MM.1S (cell line): ENCODE data around the gene GFI1B.
"Not testable (repeated sequence)": the region's sequence is repeated elsewhere in the genome, so short reads cannot be mapped to it uniquely, and the experiment has no call there.

Source experiments
- DNase-seq: peaks from one replicate; pipeline ENCODE4 v3.0.0-alpha.2; 2015
- H2AFZ ChIP-seq: fragments of 300-600 bp; sonication (generic); 2 replicates; pipeline ENCODE4 v1.6.0; 2016; ENCODE audit warnings: antibody characterized with exemption, low read length
- H3F3A ChIP-seq: fragments of 300-600 bp; sonication (generic); 2 replicates; pipeline ENCODE4 v1.6.1; 2016; ENCODE audit warnings: mild to moderate bottlenecking, antibody characterized with exemption, low read length, moderate library complexity, mixed read lengths; ENCODE audit not compliant: insufficient read depth
- H3K27ac ChIP-seq: fragments of 300-600 bp; sonication (generic); 2 replicates; pipeline ENCODE4 v1.5.1; 2016; ENCODE audit warnings: mild to moderate bottlenecking, low read length
- H3K27me3 ChIP-seq: fragments of 300-600 bp; sonication (generic); replicated peaks from 2 replicates; pipeline ENCODE4 v1.6.0; 2016; ENCODE audit warnings: low read length; ENCODE audit not compliant: insufficient read depth
- H3K36me3 ChIP-seq: fragments of 300-600 bp; sonication (generic); replicated peaks from 2 replicates; pipeline ENCODE4 v1.6.1; 2016; ENCODE audit warnings: mild to moderate bottlenecking, low read length, mixed read lengths; ENCODE audit not compliant: insufficient read depth
- H3K4me1 ChIP-seq: fragments of 300-600 bp; sonication (generic); 2 replicates; pipeline ENCODE4 v1.6.1; 2016; ENCODE audit warnings: low read length, mixed read lengths
- H3K4me2 ChIP-seq: fragments of 300-600 bp; sonication (generic); 2 replicates; pipeline ENCODE4 v1.6.0; 2016; ENCODE audit warnings: low read depth, low read length
- H3K4me3 ChIP-seq: fragments of 300-600 bp; sonication (generic); 2 replicates; pipeline ENCODE4 v1.5.1; 2016; ENCODE audit warnings: low read length, mixed read lengths
- H3K79me2 ChIP-seq: fragments of 300-600 bp; sonication (generic); 2 replicates; pipeline ENCODE4 v1.6.1; 2016; ENCODE audit warnings: mixed run types, low read length, mixed read lengths
- H3K9ac ChIP-seq: fragments of 300-600 bp; sonication (generic); 2 replicates; pipeline ENCODE4 v1.6.1; 2016; ENCODE audit warnings: low read length, mixed read lengths
- H3K9me2 ChIP-seq: fragments of 300-600 bp; sonication (generic); replicated peaks from 2 replicates; pipeline ENCODE4 v1.6.1; 2016; ENCODE audit warnings: mild to moderate bottlenecking, low read length, mixed read lengths; ENCODE audit not compliant: insufficient read depth
- H3K9me3 ChIP-seq: fragments of 300-600 bp; sonication (generic); replicated peaks from 2 replicates; pipeline ENCODE4 v1.6.1; 2016; ENCODE audit warnings: mild to moderate bottlenecking, low read length, mixed read lengths; ENCODE audit not compliant: insufficient read depth
- H4K20me1 ChIP-seq: fragments of 300-600 bp; sonication (generic); 2 replicates; pipeline ENCODE4 v1.6.1; 2016; ENCODE audit warnings: mild to moderate bottlenecking, low read length, moderate library complexity, mixed read lengths; ENCODE audit not compliant: insufficient read depth
- EZH2 ChIP-seq: fragments of 300-600 bp; sonication (generic); optimal IDR thresholded peaks from 2 replicates; pipeline ENCODE3; 2017; ENCODE audit warnings: low read depth, mild to moderate bottlenecking, antibody characterized with exemption, low read length, mixed read lengths
- EZH2phosphoT487 ChIP-seq: fragments of 300-600 bp; sonication (generic); IDR thresholded peaks from 2 replicates; pipeline ENCODE4 v1.6.1; 2018; ENCODE audit warnings: antibody characterized with exemption, low read length
- TF ChIP-seq, protein P1 (sequence below): fragments of 300-600 bp; sonication (generic); IDR thresholded peaks from 2 replicates; pipeline ENCODE4 v1.5.1; 2016; ENCODE audit warnings: antibody characterized with exemption, low read length, mixed read lengths

The GFI1B gene

DNA sequence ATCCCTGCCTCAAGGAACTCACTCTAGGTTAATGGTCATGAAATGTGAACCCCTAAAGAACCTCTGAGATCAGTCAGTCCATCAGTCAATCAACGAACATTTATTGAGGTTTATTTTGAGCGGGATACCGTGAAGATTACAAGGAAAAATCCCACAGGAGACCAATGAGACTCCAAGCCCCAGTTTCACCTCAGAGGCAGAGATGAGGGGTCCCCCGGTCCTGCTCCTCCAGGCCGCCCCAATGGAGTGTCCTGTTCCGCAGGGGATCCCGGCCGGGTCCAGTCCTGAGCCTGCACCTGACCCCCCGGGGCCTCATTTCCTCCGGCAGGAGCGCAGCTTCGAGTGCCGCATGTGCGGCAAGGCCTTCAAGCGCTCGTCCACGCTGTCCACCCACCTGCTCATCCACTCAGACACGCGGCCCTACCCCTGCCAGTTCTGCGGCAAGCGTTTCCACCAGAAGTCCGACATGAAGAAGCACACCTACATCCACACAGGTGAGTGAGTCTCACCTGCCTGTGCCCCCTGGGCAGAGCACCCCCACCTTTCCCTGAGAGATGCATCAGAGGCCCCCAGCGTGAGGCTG is 11.0 kb downstream of the GFI1B start:
- no peaks in the 10 kb centered on the region for H3K79me2 ChIP-seq
- H3K4me3 ChIP-seq, result no peak overlapping the region
- no peaks in the 10 kb centered on the region for H3K36me3 ChIP-seq
- H3K27ac ChIP-seq, result no peak overlapping the region
- TF ChIP-seq, protein P1, sequence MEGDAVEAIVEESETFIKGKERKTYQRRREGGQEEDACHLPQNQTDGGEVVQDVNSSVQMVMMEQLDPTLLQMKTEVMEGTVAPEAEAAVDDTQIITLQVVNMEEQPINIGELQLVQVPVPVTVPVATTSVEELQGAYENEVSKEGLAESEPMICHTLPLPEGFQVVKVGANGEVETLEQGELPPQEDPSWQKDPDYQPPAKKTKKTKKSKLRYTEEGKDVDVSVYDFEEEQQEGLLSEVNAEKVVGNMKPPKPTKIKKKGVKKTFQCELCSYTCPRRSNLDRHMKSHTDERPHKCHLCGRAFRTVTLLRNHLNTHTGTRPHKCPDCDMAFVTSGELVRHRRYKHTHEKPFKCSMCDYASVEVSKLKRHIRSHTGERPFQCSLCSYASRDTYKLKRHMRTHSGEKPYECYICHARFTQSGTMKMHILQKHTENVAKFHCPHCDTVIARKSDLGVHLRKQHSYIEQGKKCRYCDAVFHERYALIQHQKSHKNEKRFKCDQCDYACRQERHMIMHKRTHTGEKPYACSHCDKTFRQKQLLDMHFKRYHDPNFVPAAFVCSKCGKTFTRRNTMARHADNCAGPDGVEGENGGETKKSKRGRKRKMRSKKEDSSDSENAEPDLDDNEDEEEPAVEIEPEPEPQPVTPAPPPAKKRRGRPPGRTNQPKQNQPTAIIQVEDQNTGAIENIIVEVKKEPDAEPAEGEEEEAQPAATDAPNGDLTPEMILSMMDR, result no peak
- TF ChIP-seq EZH2 (no peak), EZH2phosphoT487 (no peak)
- H3K9ac ChIP-seq, result no peak overlapping the region
- no peaks in the 10 kb centered on the region for H3K9me2 ChIP-seq
- no peak overlapping the region for H2AFZ ChIP-seq
- peaks cover 98% of the 10 kb centered on the region for H3K27me3 ChIP-seq
- H4K20me1 ChIP-seq, result no peaks in the 10 kb centered on the region
- no peaks in the 10 kb centered on the region for H3K9me3 ChIP-seq
- DNase-seq, result no peak
- no peaks in the 10 kb centered on the region for H3K4me1 ChIP-seq
- H3F3A ChIP-seq, result no peaks in the 10 kb centered on the region
- no peak overlapping the region for H3K4me2 ChIP-seq

DNA sequence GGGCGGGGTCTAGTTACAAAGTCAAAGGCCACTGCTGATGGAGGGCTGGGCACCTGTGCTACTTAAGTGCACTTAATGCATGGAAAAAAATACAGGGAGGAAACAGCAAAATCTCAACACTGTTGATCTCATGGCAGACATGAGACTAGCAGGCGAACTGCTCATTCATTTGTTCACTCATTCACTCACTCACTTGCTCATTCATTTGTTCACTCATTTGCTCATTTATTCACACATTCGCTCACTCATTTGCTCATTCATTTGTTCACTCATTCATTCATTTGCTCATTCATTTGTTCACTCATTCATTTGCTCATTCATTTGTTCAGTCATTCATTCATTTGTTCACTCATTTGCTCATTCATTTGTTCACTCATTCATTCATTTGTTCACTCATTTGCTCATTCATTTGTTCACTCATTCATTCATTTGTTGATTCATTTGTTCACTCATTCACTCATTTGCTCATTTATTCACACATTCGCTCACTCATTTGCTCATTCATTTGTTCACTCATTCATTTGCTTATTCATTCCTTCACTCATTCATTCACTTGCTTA is 11.6 kb downstream of the GFI1B start:
- H3K4me3 ChIP-seq, H4K20me1 ChIP-seq, H2AFZ ChIP-seq, H3K79me2 ChIP-seq, H3K4me1 ChIP-seq, H3K9me3 ChIP-seq, H3K9ac ChIP-seq, H3K4me2 ChIP-seq, DNase-seq, H3K9me2 ChIP-seq, H3F3A ChIP-seq, H3K36me3 ChIP-seq, H3K27ac ChIP-seq: not testable (repeated sequence)
- H3K27me3 ChIP-seq, result peaks cover 100% of the 10 kb centered on the region

DNA sequence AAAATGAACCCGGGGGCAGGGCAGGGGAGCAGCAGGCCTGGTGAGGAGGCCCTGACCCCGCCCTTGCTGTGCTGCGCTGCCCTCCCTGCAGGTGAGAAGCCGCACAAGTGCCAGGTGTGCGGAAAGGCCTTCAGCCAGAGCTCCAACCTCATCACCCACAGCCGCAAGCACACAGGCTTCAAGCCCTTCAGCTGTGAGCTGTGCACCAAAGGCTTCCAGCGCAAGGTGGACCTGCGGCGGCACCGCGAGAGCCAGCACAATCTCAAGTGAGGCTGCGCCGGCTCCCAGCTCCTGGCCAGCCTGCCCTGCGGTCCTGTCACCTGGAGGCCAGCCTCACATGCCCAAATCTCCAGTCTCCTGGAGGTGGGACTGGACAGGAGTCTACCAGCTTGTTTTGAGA is 12.3 kb downstream of the GFI1B start:
- no peaks in the 10 kb centered on the region for H3F3A ChIP-seq
- no peak overlapping the region for H2AFZ ChIP-seq
- peaks cover 100% of the 10 kb centered on the region for H3K27me3 ChIP-seq
- no peaks in the 10 kb centered on the region for H3K9me2 ChIP-seq
- TF ChIP-seq, protein P1, result no peak
- TF ChIP-seq EZH2phosphoT487 (no peak), EZH2 (no peak)
- no peak overlapping the region for H3K4me3 ChIP-seq
- no peaks in the 10 kb centered on the region for H4K20me1 ChIP-seq
- H3K9me3 ChIP-seq, result no peaks in the 10 kb centered on the region
- H3K4me1 ChIP-seq, result no peaks in the 10 kb centered on the region
- H3K27ac ChIP-seq, result no peak overlapping the region
- H3K79me2 ChIP-seq, result no peaks in the 10 kb centered on the region
- H3K4me2 ChIP-seq, result no peak overlapping the region
- no peak overlapping the region for H3K9ac ChIP-seq
- H3K36me3 ChIP-seq, result no peaks in the 10 kb centered on the region
- DNase-seq, result no peak
